ENCODE results near the gene TNFAIP8L2. TPM values are rescaled to one million over a fixed set of nuclear protein-coding genes. Genes with fewer than 3 reads are reported as not detected.

Gene TNFAIP8L2
- total RNA-seq, 4 donors from 2014 or later, result 1.0 to 27.1 (median 3.1) TPM

DNA sequence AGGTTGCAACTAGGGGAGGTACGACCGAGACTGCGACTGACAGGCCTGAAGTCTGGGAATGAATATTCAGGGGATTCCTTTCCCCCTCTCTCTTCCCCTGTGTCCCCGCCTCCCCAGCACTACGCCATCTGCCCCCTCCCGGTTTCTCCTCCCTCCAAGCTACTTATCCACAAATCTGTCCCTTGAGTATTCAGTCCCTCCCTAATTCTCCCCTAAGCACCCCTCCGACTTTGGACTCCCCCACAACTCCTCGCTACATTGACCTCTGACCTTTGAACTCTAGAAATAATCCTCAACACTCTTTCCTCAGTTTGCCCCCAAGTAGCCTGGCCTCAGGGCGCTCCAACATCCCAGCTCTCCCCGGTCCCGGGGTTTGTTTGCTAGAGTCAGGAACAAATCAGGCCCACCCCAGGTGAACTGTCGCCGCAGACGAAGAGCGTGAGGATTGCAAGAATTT lies 8.9 kb downstream of the TNFAIP8L2 start:
- H3K27ac ChIP-seq, result peak overlapping the region; percentile 91 to 95
- peak; percentile 71 for DNase-seq
- TF ChIP-seq, protein P1, sequence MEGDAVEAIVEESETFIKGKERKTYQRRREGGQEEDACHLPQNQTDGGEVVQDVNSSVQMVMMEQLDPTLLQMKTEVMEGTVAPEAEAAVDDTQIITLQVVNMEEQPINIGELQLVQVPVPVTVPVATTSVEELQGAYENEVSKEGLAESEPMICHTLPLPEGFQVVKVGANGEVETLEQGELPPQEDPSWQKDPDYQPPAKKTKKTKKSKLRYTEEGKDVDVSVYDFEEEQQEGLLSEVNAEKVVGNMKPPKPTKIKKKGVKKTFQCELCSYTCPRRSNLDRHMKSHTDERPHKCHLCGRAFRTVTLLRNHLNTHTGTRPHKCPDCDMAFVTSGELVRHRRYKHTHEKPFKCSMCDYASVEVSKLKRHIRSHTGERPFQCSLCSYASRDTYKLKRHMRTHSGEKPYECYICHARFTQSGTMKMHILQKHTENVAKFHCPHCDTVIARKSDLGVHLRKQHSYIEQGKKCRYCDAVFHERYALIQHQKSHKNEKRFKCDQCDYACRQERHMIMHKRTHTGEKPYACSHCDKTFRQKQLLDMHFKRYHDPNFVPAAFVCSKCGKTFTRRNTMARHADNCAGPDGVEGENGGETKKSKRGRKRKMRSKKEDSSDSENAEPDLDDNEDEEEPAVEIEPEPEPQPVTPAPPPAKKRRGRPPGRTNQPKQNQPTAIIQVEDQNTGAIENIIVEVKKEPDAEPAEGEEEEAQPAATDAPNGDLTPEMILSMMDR (IDR thresholded peaks at IDR 0.05), result no peak
- no peak for TF ChIP-seq POLR2A (IDR thresholded peaks at IDR 0.05)
- peaks cover 9 to 14% of the 10 kb centered on the region in 2 donors for H3K4me1 ChIP-seq
- intact Hi-C loops (cut with DNase I; ENCODE audit: low total_unique reads), result no loop called here
- no peaks in the 10 kb centered on the region for H3K27me3 ChIP-seq
- H3K36me3 ChIP-seq, result no peaks in the 10 kb centered on the region
- peak overlapping the region; percentile 68 to 91 for H3K4me3 ChIP-seq
- no peaks in the 10 kb centered on the region for H3K9me3 ChIP-seq

DNA sequence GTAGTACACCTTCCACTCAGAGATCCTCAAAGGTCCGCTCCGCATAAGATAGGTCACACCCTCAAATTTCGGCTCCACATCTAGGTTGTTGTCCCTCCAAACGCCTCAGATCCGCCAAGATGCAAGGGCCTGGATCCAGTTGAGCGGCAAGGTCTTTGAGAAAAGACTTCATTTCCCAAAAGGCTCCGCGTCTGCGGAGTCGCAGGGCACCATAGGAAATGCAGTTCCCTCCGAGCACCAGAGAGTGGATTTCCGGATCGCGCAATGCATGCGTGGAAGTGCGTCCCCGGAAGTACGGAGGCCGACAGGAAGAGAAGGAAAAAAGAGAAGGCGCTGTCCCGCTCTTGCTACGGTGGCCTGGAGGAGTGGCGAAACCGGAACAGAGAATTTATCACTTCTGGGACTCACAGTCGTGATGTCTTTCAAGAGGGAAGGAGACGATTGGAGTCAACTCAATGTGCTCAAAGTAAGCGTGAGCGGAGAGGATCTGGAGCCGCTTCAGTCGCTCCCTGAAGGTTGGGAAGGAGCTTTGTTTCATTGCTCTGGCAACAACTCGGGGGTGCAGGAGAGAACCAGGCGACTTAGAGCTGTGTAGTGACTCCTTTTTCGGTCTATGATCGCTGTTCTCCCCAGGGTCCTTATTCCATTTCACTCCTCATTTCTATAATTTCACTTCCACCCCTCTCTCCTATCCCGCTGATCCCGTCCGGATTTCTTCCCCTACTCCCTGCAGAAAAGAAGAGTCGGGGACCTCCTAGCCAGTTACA lies 9.5 kb downstream of the TNFAIP8L2 start, which contains the start of the genes LYSMD1 and SCNM1:
LYSMD1 (minus strand) TSS at position 165 of the 767 bp plus-strand sequence. CDS start 644 bp downstream, outside the sequence.
SCNM1 (plus strand) TSS at position 407 of the 767 bp plus-strand sequence; CDS start at position 416, 9 bp downstream.
- intact Hi-C loops (cut with DNase I; ENCODE audit: low total_unique reads), result no loop called here
- Histone ChIP-seq H3K27ac (peak within 1 kb of the TSS; percentile 91 to 95), H3K4me1 (peaks cover 9 to 14% of the 10 kb centered on the region in 2 donors), H3K9me3 (no peaks in the 10 kb centered on the region), H3K27me3 (no peaks in the 10 kb centered on the region), H3K4me3 (peak within 1 kb of the TSS; percentile 68 to 91), H3K36me3 (no peaks in the 10 kb centered on the region)
- peak; percentile 40 to 44 for TF ChIP-seq POLR2A (IDR thresholded peaks at IDR 0.05)
- TF ChIP-seq, protein P1 (IDR thresholded peaks at IDR 0.05), result peak; percentile 3 to 67 (median 32)
- peak; percentile 96 to 98 for DNase-seq

DNA sequence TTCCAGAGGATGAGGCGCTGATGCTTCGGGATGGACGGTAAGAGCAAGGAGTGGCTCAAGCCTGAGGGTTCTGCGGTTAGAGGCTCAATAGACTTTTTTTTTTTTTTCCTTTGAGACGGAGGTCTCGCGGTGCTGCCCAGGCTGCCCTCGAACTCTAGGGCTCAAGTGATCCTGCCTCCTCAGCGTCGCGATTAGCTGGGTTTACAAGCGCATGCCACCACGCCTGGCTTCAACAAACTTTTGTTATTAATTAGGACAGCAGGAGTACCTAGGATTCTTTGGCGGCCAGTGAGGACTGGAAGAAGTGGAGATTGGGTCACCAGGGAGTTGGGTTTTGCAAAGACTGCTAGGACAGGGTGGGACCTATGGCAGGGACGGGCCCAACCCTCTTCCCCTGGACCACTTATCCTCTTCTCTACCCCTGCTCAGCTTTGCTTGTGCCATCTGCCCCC lies 10.1 kb downstream of the TNFAIP8L2 start:
- peak overlapping the region; percentile 91 to 95 for H3K27ac ChIP-seq
- no peaks in the 10 kb centered on the region for H3K27me3 ChIP-seq
- TF ChIP-seq POLR2A (IDR thresholded peaks at IDR 0.05), result no peak
- TF ChIP-seq, protein P1 (IDR thresholded peaks at IDR 0.05), result no peak
- intact Hi-C loops (cut with DNase I; ENCODE audit: low total_unique reads), result no loop called here
- no peaks in the 10 kb centered on the region for H3K36me3 ChIP-seq
- peak overlapping the region; percentile 68 to 91 for H3K4me3 ChIP-seq
- no peak for DNase-seq
- H3K9me3 ChIP-seq, result no peaks in the 10 kb centered on the region
- peaks cover 9 to 14% of the 10 kb centered on the region in 2 donors for H3K4me1 ChIP-seq

DNA sequence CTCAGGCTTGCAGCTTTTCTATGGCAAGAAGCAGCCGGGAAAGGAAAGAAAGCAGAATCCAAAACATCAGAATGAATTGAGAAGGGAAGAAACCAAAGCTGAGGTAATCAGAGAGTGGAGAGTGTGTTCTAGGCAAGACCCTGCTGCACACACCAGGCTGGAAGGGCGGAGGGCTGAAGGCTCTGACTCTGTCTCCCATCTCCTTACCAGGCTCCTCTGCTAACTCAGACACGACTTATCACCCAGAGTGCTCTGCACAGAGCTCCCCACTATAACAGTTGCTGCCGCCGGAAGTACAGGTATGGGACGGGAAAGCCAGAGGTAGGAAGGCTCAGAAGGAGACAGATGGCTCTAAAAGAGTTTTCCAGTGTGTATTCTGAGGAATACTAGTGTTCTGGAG lies 10.7 kb downstream of the TNFAIP8L2 start:
- no peaks in the 10 kb centered on the region for H3K9me3 ChIP-seq
- H3K4me3 ChIP-seq, result no peak overlapping the region
- H3K27ac ChIP-seq, result peak overlapping the region in 1 of 2 donors; percentile 95
- intact Hi-C loops (cut with DNase I; ENCODE audit: low total_unique reads), result no loop called here
- H3K36me3 ChIP-seq, result no peaks in the 10 kb centered on the region
- peaks cover 9 to 14% of the 10 kb centered on the region in 2 donors for H3K4me1 ChIP-seq
- TF ChIP-seq, protein P1 (IDR thresholded peaks at IDR 0.05), result no peak
- no peak for TF ChIP-seq POLR2A (IDR thresholded peaks at IDR 0.05)
- DNase-seq, result no peak
- H3K27me3 ChIP-seq, result no peaks in the 10 kb centered on the region

DNA sequence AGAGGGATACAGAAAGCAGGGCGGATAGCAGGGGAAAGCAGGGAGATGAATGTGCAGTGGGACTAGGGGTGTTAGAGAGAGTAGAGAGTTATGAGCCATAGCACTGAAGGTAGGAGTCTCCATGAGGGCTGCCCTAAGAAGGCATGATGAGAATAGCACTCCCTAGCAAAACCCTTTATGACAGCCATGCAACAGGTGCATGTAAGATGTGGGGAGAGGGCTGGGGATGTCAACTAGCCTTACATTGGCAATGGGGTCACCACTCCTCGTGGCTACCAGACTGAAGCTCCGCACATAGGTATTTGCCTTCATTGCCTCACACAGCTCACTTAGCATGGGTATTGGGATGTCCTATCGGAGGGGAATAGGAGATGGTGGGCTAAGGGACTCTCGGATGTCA lies 14.7 kb downstream of the TNFAIP8L2 start:
- TF ChIP-seq POLR2A (IDR thresholded peaks at IDR 0.05), result no peak
- TF ChIP-seq, protein P1 (IDR thresholded peaks at IDR 0.05), result no peak
- no peak for DNase-seq
- Histone ChIP-seq H3K4me3 (no peak overlapping the region), H3K9me3 (no peaks in the 10 kb centered on the region), H3K27me3 (no peaks in the 10 kb centered on the region), H3K4me1 (peaks cover 6 to 9% of the 10 kb centered on the region in 2 donors), H3K27ac (no peak overlapping the region), H3K36me3 (no peaks in the 10 kb centered on the region)
- intact Hi-C loops (cut with DNase I; ENCODE audit: low total_unique reads), result no loop called here

Data from uterus (tissue), 4 donors.